ENCODE results near the gene MAT1A. TPM values are rescaled to one million over a fixed set of nuclear protein-coding genes. Genes with fewer than 3 reads are reported as not detected.

The MAT1A gene
- total and polyA plus RNA-seq, 7 donors = 0.49 TPM; not detected in 6

DNA sequence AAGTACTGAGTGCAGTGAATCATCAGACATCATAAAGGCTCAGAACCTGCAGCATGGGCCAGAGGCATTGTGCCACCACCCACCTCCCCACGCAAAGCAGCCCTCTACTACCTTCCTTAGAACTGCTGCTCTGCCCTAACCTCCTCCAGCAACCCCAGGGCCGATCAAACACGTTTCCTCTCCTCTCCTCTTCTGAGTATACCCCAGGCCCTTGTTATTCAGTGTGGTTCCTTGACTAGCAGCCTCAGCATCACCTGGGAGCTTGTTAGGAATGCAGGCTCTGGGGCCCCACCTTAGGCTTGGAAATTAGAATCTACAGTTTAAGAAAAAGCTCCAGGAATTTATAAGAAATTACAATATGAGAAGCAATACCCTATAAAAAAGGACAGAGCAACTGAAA is 33.9 kb upstream of the MAT1A start:
- H3K4me1 ChIP-seq = no peaks in the 10 kb centered on the region
- H3K27ac ChIP-seq = no peak overlapping the region
- WGBS, 3 donors = 42 to 62% (median 43%) methylated on average over 3 of the region's 3 CpGs
- intact Hi-C loops (cut with DNase I) = no loop called here
- no peak overlapping the region for H3K4me3 ChIP-seq
- ATAC-seq (no peak), DNase-seq (no peak)
- no peaks in the 10 kb centered on the region for H3K9me3 ChIP-seq
- no peak for TF ChIP-seq CTCF (IDR thresholded peaks at IDR 0.05)
- H3K27me3 ChIP-seq (ENCODE audit: insufficient read depth in 3 of 3, low read length in 2 of 3) = peaks cover 0 to 3% (median 0%) of the 10 kb centered on the region in 3 donors
- H3K36me3 ChIP-seq (ENCODE audit: insufficient read depth in 1 of 2, low read depth in 1 of 2) = no peaks in the 10 kb centered on the region

- Histone ChIP-seq H3K36me3 (ENCODE audit: insufficient read depth in 1 of 2, low read depth in 1 of 2) (no peaks in the 10 kb centered on the region), H3K27me3 (ENCODE audit: insufficient read depth in 3 of 3, low read length in 2 of 3) (peaks cover 0 to 6% (median 0%) of the 10 kb centered on the region in 3 donors), H3K4me3 (no peak overlapping the region), H3K4me1 (no peaks in the 10 kb centered on the region), H3K9me3 (no peaks in the 10 kb centered on the region), H3K27ac (no peak overlapping the region)
- intact Hi-C loops (cut with DNase I) = no loop called here
- no peak for ATAC-seq
- no peak for TF ChIP-seq CTCF (IDR thresholded peaks at IDR 0.05)
- DNase-seq = no peak
- WGBS, 3 donors = 67 to 77% (median 74%) methylated on average over 1 of the region's 1 CpG
These were observed 33.3 kb upstream of the MAT1A start for GRCh38 chr10:80322711-80323110.

GRCh38 chr10:80322158-80322557 is 32.7 kb upstream of the MAT1A start:
- H3K9me3 ChIP-seq = no peaks in the 10 kb centered on the region
- no peak overlapping the region for H3K27ac ChIP-seq
- H3K4me1 ChIP-seq = no peaks in the 10 kb centered on the region
- no peak for TF ChIP-seq CTCF (IDR thresholded peaks at IDR 0.05)
- H3K27me3 ChIP-seq (ENCODE audit: insufficient read depth in 3 of 3, low read length in 2 of 3) = peaks cover 0 to 7% (median 0%) of the 10 kb centered on the region in 3 donors
- intact Hi-C loops (cut with DNase I) = no loop called here
- WGBS, 3 donors = 72 to 79% (median 77%) methylated on average over 2 of the region's 2 CpGs
- DNase-seq (no peak), ATAC-seq (no peak)
- H3K4me3 ChIP-seq = no peak overlapping the region
- no peaks in the 10 kb centered on the region for H3K36me3 ChIP-seq (ENCODE audit: insufficient read depth in 1 of 2, low read depth in 1 of 2)

- DNase-seq = no peak
- no peak overlapping the region for H3K4me3 ChIP-seq
- 94 to 95% (median 94%) methylated on average over 5 of the region's 5 CpGs for WGBS, 3 donors
- H3K27me3 ChIP-seq (ENCODE audit: insufficient read depth in 3 of 3, low read length in 2 of 3) = peaks cover 0 to 4% (median 0%) of the 10 kb centered on the region in 3 donors
- TF ChIP-seq CTCF (IDR thresholded peaks at IDR 0.05) = no peak
- ATAC-seq = no peak
- intact Hi-C loops (cut with DNase I) = no loop called here
- H3K4me1 ChIP-seq = no peaks in the 10 kb centered on the region
- H3K36me3 ChIP-seq (ENCODE audit: insufficient read depth in 1 of 2, low read depth in 1 of 2) = no peaks in the 10 kb centered on the region
- H3K27ac ChIP-seq = no peak overlapping the region
- no peaks in the 10 kb centered on the region for H3K9me3 ChIP-seq
These were observed 31.7 kb upstream of the MAT1A start for GRCh38 chr10:80321183-80321582.

DNA sequence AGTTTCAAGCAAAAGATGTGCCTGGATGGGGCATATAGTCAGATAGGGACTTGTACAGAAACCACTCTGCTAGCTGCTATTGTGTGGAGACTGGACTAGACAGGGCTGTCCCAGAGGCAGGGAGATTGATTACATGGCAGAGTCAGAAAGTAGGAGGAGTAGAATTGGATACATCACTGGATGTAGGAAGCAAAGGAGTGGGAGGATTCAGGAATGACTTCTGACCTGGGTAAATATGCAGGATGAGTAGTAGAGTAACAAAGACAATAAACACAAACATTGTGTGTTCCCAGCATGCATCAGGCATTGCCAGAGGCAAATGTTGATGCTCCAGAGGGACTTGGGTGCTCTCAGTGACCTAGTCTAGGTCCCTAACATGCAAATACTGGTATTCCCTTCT is 30.9 kb upstream of the MAT1A start:
- H3K9me3 ChIP-seq = no peaks in the 10 kb centered on the region
- H3K4me3 ChIP-seq = no peak overlapping the region
- peaks cover 0 to 4% (median 0%) of the 10 kb centered on the region in 3 donors for H3K27me3 ChIP-seq (ENCODE audit: insufficient read depth in 3 of 3, low read length in 2 of 3)
- H3K27ac ChIP-seq = no peak overlapping the region
- no peaks in the 10 kb centered on the region for H3K36me3 ChIP-seq (ENCODE audit: insufficient read depth in 1 of 2, low read depth in 1 of 2)
- TF ChIP-seq CTCF (IDR thresholded peaks at IDR 0.05) = no peak
- DNase-seq = no peak
- H3K4me1 ChIP-seq = no peaks in the 10 kb centered on the region
- ATAC-seq = no peak
- intact Hi-C loops (cut with DNase I) = no loop called here

Measured in psoas muscle (tissue), 8 donors.